ENCODE results near the gene H1-8.

DNA sequence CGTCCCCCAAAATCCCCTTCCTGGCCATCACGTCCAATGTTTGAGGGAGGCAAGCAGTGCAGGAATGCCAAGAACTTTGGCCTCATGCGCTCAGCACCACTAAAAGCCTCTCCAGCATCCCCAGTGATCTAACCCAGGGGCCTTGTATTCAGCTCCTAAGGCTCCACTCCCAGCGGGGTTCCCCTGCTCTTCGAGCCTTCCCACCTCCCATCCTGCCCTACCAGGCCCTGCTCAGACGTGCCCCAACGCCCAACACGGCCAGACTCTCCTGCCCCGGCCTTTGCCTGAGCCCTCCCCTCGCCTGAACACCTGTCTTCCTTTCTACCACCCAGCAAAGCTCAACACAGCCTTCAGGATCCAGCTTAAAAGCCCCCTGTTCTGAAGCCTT, 33.0 kb downstream of the H1-8 start:
- TF ChIP-seq, protein P1, sequence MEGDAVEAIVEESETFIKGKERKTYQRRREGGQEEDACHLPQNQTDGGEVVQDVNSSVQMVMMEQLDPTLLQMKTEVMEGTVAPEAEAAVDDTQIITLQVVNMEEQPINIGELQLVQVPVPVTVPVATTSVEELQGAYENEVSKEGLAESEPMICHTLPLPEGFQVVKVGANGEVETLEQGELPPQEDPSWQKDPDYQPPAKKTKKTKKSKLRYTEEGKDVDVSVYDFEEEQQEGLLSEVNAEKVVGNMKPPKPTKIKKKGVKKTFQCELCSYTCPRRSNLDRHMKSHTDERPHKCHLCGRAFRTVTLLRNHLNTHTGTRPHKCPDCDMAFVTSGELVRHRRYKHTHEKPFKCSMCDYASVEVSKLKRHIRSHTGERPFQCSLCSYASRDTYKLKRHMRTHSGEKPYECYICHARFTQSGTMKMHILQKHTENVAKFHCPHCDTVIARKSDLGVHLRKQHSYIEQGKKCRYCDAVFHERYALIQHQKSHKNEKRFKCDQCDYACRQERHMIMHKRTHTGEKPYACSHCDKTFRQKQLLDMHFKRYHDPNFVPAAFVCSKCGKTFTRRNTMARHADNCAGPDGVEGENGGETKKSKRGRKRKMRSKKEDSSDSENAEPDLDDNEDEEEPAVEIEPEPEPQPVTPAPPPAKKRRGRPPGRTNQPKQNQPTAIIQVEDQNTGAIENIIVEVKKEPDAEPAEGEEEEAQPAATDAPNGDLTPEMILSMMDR (IDR thresholded peaks at IDR 0.05), result no peak
- TF ChIP-seq POLR2A (IDR thresholded peaks at IDR 0.05) (no peak), POLR2AphosphoS5 (IDR thresholded peaks at IDR 0.05) (no peak), EP300 (IDR thresholded peaks at IDR 0.05) (no peak)
